Activated CD4-positive, alpha-beta T cell treated with anti-CD3 and anti-CD28 coated beads, Interleukin-2, amount 50 U/mL, for 48 hours (primary cell): Measurements from ENCODE around the gene RPL10.
A peak's percentile ranks its signal among the peaks of the same experiment; 100 is the strongest.

Experiments
- DNase-seq, 2 experiments: peaks; one replicate each; pipeline ENCODE4 v3.0.0-alpha.2; 2020

RPL10 gene

DNA sequence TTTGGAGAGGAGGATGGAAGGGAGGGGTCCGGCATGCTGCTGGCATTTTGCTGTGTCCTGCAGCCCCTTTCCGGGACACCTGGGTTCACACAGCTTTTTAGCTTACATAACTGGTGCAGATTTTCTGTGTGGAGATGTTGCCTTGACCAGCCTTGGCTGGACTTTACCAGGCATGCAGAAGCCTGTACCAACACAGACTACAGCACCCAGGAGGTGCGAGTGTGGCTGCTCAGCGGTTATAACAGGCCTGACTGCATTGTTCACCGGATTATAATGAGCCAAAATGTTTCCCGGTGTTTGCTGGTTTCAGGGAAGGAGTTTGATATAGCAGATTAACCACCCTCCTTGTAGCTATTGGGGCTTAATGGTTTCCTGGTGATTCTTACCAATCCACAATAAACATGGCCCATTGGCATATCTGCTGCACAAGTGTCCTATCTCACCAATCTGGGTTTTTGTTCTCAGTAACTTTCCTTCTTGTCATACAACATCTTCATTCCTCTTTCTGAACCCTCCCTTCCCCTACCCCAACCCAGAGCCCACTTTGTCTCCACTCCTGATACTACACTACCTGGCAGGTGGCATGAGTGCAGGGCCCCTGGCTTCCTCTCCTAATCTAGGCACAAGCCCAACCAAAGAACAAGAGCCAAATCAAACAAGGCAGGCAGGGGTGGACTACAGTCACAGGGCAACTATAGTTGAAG lies 3.9 kb downstream of the RPL10 start:
- peak in 1 of 2 experiments; percentile 16 for DNase-seq

DNA sequence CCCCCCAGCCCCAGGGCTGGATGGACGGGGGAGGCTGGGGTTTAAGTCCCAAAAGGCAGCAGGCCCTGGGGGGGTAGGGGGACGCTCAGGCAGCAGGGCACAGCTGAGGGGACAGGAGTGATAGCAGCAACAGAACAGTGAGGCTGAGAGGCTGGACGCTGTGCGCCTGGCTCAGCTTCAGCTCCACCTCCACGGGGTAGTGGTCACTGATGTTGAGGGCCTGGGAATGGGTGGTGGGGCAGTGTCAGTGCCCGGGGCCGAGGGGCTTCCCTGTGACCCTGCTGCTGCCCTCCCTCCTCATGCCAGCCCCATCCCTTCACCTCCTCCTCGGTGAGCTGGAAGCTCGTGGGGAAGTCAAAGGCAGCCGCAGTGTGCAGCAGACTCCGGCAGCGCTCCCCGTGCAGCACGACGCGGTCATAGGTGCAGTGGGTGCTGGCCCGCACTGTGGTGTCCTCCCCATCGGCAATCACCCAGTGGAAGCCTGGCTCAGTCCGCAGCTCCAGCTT lies 4.5 kb downstream of the RPL10 start:
- no peak for DNase-seq

DNA sequence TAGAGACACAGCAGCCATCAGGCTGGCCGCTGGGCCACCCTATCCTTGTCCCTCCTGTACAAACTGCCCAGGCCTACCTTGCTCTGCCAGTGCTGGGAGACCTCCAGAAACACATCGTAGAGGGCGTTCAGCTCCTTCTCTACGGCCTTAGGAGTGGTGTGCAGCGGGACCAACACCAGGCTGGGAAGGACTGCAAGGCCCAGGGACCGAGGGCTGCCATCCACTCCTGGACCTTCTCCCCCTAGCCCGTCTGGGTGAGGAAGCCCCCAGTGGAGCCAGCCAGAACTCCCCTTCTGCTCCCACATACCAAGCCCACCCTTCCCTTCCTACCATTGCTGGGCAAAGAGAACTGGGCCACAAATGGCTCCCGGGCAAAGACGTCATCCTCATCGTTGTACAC lies 5.0 kb downstream of the RPL10 start:
- DNase-seq: no peak

DNA sequence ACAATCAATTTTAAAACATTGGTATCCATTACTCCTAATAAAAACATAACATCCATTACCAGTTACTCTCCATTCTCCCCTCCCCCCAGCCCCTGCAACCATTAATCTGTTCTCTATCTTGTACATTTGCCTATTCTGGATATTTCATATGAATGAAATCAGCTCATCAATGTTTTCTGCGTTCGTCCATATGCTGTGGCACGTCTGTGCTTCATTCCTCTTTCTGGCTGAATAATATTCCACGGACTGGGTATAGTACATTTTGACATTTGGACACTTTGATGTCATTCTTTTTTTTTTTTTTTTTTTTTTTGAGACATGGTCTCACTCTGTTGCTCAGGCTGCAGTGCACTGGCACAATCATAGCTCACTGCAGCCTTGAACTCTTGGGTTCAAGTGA lies 5.7 kb downstream of the RPL10 start:
- no peak for DNase-seq

DNA sequence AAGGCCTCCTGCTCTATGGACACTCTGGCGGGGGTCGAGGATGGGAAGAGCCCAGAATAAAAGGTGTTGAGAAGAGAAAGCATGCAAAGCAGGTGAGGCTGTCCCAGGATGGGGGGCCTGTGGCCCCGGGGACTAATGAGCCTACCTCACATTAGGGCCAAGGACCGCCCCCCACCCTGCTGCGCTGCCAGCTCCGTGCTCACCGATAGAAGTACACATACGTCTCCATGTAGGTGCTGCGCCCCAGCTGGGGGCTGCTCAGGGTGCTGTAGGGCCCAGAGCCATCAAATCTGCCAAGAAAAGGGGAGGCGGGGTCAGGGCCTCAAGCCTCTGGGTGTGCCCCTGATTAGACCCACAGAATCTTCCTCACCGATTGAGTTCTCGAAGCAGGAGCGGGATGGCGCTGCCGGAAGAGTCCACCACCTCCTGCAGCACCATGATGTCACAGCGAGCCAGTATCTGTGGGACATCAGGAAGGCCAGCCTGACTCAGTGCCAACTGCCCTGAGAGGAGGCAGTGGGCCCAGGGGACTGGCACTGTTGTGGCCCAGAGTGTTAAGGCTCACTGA lies 6.5 kb downstream of the RPL10 start:
- no peak for DNase-seq

DNA sequence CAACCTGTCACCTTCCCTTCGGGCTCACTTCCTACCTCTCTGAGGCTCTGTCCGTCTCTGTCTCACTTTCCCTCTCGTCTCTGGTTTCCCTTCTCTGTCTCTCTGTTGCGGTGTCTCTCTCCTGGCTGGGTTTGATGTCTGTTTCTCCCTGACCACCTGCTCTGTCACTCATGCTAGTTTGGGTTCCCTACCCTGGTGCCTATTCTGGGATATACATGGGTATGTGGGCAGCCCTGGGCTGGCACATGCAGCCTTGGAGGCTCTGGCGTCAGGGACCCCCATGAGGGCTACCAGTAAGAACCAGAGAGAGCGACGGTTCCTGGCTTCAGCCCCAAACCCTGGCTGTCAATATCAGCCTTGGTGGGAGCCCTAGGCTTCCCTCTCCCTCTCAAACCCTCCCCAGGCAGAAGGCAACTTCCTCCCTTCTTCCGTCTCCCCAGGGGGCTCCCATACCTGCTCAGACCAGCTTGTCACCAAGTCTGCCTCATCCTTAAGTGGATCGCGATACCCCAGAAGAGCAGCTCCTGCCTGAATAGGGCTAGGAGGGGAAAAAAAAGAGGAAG lies 10.6 kb downstream of the RPL10 start:
- no peak for DNase-seq

DNA sequence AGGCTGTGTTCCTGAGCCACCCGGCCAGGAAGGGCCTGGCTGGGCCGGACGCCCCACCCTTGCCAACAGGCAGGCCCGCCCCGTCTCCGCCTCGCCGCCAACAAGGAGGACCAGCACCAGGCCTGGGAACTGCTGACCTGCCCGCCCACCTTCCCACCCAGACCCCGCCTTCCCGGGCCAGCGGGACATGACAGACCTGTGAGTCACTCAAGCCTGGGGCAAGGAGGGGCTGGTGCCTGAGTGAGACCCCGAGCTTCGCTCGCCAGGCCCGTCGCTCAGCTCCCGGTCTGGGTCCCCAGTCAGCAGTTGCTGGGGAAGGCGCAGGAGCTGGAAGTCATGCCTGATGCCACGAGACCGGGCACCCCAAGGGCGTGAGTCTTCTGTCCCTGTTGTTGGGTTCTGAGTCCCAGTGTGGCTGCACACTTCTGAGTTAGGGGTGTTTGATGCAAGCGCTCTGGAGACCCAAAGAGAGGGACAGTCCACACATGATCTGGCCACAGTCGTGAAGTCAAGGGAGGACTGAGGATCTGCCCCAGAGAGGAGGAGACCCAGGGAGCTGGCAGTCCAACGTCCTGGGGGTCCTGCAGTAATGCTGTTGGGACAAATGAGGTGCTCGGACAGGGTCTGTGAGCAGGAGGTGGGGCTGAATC lies 11.2 kb downstream of the RPL10 start, which contains the start of gene DNASE1L1:
DNASE1L1 (minus strand) TSS at position 33 of the 650 bp plus-strand sequence. CDS start 3,686 bp downstream, outside the sequence.
- DNase-seq: peak in 1 of 2 experiments; percentile 49

DNA sequence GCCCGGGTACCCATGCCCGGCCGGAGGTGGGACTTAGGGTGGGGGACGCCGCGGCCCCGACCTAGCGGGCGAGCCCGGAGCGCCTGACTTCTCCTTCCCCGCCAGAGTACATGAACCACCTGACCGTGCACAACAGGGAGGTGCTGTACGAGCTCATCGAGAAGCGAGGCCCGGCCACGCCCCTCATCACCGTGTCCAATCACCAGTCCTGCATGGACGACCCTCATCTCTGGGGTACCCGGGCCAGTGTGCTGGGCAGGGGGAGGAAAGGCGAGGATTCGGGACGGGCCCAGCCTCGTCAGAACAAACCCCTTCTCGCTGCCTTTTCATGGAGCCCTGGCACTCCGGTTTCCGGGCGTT lies 13.8 kb downstream of the RPL10 start:
- peak; percentile 65 to 73 for DNase-seq

DNA sequence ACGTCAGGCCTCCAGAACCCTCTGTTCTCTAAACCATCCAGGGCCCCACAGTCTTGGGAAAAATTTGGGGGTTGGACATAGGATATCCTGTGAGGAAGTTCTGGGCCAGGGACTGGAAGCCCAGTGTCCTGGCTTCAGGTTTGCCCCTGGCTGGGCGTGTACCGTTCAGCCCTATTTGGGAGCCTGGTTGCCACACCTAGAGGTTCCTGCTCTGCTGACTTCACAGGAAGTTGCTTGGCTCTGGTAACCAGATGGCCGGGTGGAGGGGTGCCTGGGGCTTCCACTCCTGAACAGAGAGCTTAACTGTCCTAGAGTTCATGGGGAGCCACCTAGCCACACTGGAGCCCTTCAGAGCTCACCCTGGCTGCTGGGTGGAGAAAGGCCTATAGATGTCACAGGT lies 14.3 kb downstream of the RPL10 start:
- peak in 1 of 2 experiments; percentile 32 for DNase-seq

DNA sequence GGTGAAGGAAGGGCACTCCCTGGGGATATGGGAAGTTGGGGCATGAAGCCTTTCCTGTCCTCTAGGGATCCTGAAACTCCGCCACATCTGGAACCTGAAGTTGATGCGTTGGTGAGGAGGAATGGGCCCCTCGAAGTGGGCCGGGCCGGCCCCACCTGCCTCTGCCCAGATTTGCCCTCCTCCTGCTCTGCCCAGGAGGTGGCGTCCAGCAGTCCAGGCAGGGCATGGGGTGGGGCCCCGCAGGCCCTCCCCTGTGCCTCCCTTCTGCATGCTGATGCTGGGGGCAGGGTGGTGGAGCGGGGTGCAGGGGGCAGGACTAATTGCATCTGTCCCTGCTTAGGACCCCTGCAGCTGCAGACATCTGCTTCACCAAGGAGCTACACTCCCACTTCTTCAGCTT lies 15.0 kb downstream of the RPL10 start:
- no peak for DNase-seq

DNA sequence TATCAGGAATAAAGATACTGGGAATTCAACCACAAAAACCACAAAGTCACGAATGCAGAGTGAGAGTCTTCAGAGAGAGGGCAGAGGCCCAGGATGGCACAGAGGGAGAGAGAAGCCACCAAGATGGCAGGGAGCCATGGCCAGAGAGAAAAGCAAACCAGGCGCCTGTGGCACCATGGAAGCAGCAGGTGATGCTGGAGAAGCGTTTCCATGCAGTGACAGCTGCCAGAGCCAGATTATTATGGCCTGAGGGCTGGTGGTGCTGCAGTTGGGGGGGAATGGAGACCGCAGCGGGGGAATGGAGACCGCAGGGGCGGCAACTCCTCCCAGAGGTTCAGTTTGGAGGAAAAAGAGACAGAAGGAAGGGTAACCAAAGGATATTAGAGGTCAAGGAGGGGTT lies 19.0 kb downstream of the RPL10 start:
- DNase-seq: no peak

DNA sequence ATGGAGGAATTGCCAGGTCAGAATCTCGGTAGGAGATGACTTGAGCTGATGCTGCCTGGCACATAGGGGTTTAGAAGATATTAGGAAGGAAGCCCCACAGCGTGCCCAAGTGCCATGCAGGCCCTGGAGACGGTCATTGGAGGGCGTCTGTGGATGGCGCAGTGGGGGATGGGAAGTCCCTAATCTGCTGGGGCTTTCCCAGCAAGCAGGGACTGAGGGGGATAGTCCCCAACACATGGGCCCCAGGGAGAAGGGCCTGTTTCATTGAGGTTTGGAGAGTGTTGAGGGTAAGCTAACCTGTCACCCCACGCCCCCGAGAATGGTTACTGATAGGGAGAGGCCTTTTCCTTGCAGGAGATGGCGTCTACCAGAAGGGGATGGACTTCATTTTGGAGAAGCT lies 21.0 kb downstream of the RPL10 start:
- no peak for DNase-seq

DNA sequence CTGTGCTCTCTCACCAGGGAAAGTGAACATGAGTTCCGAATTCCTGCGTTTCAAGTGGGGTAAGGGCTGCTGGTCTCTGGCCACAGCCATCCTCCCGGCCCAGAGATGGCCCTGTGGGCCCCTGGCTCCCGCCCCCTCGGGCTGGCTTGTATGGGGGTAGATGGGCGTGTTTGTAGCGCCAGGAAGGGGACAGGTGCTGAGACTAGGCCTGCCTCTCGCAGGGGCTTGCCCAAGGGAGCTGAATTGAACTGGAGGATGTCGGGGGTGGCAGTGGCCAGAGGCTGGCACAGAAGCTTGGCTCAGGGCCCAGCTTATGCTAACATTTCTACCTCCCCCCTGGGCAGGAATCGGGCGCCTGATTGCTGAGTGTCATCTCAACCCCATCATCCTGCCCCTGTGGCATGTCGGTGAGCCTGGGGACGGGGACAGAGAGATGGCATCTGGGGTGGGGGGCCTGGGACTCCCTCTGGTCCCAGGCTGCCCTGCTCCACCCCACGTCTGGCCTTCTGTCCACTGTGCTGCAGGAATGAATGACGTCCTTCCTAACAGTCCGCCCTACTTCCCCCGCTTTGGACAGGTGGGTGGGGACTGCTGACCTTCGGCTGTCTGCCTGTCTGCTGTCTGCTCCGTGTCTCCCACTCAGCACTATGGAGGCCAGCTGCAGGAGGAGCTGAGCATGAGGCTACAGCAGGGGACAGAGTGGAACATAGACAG lies 21.7 kb downstream of the RPL10 start:
- DNase-seq: no peak

DNA sequence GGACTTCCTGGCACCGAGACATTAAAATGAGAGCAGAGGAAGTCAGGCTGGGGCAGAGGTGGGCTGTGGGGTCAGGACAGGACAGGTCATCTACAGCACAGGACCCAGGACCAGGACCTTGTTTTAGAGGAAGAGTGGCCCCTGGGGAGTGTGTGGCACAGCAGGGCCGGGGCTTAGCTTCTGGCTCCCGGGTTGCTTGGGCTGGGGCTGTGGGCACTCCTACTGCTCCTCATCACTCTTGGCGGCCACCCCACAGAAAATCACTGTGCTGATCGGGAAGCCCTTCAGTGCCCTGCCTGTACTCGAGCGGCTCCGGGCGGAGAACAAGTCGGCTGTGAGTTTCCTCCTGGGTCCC lies 22.2 kb downstream of the RPL10 start:
- DNase-seq: no peak

DNA sequence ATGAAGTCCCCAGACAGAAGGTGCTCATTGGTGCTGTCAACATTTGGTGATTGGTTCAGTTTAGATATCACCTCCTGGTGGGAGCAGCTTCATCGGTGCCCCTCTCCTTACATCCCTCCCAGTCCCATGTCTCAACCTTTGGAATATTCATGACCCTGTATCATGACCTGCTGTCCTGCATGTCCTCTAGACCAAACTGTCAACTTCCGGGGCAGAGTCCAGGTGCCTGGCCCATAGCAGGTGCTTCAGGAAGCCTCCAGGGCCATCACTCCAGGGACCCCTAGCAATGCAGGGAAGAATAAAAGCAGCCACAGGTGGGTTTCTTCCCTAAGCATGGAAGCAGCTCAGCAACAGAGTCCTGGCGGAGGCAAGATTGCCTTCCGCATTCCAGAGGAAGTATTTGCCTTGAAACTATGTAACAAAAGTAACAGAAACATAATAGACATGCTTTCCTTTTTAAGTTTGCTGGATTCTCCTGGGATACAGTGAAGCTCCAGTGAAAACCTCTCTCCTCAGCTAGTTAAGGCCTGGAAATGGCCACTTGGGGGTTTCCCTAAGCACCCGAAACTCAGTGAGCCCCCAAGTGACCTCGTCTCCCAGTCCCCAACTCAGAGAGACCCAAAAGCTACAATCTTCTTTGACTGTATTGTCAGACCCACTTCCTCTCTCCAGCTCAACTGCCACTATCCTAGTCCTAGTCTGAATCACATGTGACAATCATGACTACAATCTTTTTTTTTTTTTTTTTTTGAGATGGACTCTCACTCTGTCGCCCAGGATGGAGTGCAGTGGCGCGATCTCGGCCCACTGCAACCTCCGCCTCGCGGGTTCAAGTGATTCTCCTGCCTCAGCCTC lies 29.0 kb downstream of the RPL10 start:
- DNase-seq: no peak

DNA sequence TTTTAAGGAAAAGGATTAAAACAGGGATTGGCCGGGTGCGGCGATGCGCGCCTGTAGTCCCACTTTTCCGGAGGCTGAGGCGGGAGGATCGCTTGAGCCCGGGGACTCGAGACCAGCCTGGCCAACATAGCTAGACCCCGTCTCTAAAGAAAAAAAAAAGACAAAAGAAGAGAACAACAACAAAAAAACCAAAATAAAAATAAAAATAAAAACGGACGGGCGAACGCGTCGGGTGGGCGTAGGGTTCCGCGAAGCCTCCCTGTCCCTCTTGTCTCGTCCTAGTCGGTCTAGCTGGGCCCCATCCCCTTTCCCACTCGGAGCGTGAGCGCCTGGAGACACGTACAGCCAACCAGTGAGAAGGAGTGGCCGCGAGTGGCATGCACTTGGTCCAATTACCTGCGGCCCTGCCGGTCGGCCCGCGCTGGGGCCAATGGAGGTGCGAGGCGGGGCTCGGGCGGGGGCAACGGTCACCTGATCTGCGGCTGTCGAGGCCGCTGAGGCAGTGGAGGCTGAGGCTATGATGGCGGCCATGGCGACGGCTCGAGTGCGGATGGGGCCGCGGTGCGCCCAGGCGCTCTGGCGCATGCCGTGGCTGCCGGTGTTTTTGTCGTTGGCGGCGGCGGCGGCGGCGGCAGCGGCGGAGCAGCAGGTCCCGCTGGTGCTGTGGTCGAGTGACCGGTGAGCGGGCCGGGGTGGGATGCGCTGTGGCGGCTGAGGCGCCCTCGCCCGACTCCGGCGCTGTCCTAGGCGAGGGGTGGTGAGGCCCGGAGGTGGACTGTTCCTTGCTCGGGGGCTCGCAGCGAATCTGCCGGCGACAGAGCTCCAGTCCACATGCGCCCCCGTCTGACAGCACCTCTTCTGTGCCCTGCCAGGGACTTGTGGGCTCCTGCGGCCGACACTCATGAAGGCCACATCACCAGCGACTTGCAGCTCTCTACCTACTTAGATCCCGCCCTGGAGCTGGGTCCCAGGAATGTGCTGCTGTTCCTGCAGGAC lies 30.3 kb downstream of the RPL10 start, which contains the start of gene ATP6AP1:
ATP6AP1 (plus strand) TSS at position 502 of the 996 bp plus-strand sequence; CDS start at position 518, 16 bp downstream.
- DNase-seq: peak; percentile 86 to 90

DNA sequence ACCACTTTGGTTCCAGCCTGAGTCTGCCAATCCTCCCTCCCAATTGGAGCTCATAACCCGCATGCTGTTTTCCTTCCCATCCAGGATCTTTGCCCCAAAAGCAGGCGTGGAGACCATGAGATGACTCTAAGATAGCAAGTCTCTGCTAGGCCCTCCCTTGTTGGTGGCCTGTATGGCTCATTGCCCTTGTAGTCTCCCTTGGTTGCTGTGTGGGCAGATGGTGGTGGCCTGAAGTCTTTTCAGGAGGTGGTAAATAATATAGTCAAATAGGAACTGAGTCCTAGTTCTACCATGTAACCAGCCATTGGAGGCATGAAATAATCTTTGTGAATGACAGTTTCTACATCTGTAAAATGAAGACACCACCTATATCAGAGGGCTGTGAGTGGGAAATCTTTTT lies 31.5 kb downstream of the RPL10 start:
- no peak for DNase-seq

DNA sequence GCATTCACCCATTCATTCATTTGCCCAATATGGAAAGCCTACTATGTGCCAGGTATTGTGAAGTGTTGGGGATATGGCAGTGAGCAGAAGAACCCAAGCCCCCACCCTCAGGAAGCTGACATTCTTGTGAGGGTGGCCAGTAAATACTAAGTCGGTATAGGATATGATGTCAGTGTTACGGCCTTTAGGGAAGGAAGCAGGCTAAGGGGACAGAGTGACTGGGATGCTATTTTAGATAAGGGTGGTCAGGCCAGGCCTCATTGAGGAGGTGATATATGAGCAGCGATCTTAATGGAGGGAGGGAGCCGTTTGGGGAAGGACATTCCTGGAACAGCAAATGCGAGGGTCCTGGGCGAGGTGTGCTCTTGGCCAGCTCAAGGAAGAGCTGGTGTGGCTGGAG lies 32.3 kb downstream of the RPL10 start:
- no peak for DNase-seq

DNA sequence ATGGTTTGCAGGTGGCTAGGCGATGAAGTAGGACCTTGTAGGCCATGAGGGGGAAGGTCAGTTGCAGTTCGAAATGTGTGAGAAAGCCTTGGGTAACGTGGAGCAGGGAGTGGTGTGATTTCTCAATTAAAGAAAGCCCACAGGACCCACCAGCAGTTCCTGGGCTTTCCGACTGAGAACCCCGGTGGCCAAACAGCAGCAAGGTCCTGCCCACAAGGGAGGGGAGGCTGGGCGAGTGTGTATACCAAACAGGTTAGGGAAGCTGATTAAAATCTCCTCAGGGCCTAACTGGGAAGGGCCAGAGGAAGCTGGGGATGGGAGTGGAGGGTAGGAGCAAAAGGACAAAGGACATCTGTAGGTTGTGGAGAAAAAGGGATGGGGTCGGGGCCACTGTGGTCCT lies 32.7 kb downstream of the RPL10 start:
- no peak for DNase-seq

DNA sequence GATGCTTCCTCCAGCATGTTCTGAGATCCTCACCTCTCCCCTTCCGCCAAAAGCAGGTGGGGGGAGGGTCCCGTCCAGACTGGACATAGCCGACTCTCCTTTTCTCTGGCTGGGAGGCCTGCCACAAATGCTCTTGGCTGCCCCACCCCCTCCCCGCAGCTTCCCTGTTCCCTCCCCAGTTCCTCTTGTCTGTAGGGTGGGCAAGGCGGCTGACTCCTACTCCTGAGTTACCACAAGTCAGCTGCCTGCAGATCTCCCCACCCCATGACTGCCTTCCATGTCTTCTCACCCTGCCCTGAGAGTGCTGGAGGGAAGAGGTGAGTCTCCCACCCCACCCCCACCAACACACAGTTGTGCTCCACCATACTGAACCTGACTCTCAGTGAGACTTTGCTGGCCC lies 33.2 kb downstream of the RPL10 start:
- DNase-seq: no peak

DNA sequence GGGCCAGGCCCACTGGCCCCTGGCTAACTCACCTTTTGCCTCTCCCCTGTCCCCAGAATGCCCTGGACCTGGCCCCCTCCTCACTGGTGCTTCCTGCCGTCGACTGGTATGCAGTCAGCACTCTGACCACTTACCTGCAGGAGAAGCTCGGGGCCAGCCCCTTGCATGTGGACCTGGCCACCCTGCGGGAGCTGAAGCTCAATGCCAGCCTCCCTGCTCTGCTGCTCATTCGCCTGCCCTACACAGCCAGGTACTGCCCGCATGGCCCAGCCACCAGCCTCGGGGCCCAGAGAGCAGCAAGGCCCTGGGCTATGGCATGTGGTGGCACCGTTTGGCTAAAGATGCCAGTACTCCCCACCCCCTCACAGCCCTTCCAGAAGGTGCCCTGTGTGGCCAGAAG lies 34.0 kb downstream of the RPL10 start:
- no peak for DNase-seq
